ENCODE data around the gene SERPINB6.

SERPINB6 gene

DNA sequence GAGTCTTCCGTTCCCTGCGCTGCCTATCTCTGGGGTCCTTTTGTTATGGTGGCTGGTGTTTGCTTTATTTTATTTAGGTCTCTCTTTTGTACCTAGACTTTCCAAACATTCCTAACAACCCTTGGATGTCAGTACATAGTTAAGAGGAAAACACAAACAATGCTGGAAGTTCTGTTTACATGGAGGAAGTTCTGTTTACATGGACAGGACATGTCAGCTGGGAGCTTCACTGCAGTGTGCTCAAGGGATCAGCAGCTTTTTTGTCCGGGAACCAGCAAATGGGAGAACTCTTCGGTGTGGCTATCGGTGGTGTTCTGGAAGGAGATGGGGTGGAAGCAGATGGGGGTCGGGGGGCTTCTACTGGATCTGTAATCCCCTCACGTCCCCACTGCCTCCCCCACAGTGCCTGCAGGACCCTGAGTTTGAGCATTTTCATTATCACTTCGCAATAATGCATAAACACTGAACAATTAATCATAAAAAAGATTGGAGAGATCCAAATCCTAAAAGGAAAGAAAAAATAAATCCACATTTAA, 2.7 kb downstream of the SERPINB6 start:
- TF ChIP-seq SPI1 (IDR thresholded peaks at IDR 0.05; ENCODE audit: borderline replicate concordance, low read depth) (no peak), GABPA (IDR thresholded peaks at IDR 0.05; ENCODE audit: low read depth) (no peak), CTCF (IDR thresholded peaks at IDR 0.05; ENCODE audit: insufficient read depth, low read length) (no peak)
- TF ChIP-seq, protein P1, sequence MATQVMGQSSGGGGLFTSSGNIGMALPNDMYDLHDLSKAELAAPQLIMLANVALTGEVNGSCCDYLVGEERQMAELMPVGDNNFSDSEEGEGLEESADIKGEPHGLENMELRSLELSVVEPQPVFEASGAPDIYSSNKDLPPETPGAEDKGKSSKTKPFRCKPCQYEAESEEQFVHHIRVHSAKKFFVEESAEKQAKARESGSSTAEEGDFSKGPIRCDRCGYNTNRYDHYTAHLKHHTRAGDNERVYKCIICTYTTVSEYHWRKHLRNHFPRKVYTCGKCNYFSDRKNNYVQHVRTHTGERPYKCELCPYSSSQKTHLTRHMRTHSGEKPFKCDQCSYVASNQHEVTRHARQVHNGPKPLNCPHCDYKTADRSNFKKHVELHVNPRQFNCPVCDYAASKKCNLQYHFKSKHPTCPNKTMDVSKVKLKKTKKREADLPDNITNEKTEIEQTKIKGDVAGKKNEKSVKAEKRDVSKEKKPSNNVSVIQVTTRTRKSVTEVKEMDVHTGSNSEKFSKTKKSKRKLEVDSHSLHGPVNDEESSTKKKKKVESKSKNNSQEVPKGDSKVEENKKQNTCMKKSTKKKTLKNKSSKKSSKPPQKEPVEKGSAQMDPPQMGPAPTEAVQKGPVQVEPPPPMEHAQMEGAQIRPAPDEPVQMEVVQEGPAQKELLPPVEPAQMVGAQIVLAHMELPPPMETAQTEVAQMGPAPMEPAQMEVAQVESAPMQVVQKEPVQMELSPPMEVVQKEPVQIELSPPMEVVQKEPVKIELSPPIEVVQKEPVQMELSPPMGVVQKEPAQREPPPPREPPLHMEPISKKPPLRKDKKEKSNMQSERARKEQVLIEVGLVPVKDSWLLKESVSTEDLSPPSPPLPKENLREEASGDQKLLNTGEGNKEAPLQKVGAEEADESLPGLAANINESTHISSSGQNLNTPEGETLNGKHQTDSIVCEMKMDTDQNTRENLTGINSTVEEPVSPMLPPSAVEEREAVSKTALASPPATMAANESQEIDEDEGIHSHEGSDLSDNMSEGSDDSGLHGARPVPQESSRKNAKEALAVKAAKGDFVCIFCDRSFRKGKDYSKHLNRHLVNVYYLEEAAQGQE (IDR thresholded peaks at IDR 0.05; ENCODE audit: insufficient replicate concordance, low read depth): no peak
- Histone ChIP-seq H3K27ac (replicated peaks) (no peak overlapping the region), H3K27me3 (ENCODE audit: insufficient read depth, poor library complexity, severe bottlenecking) (no peaks in the 10 kb centered on the region), H3K4me3 (replicated peaks; ENCODE audit: insufficient read depth, low read length) (no peak overlapping the region)
- DNase-seq (ENCODE audit: low read depth in 1 of 2, low spot score in 1 of 2): no peak

- TF ChIP-seq CTCF (IDR thresholded peaks at IDR 0.05; ENCODE audit: insufficient read depth, low read length) (no peak), GABPA (IDR thresholded peaks at IDR 0.05; ENCODE audit: low read depth) (no peak), SPI1 (IDR thresholded peaks at IDR 0.05; ENCODE audit: borderline replicate concordance, low read depth) (no peak), POLR2AphosphoS5 (IDR thresholded peaks at IDR 0.05; ENCODE audit: low read depth) (no peak)
- TF ChIP-seq, protein P1 (IDR thresholded peaks at IDR 0.05; ENCODE audit: insufficient replicate concordance, low read depth): no peak
- no peak for DNase-seq (ENCODE audit: low read depth in 1 of 2, low spot score in 1 of 2)
- H3K4me3 ChIP-seq (replicated peaks; ENCODE audit: insufficient read depth, low read length): no peak overlapping the region
- H3K27ac ChIP-seq (replicated peaks): no peak overlapping the region
- no peaks in the 10 kb centered on the region for H3K27me3 ChIP-seq (ENCODE audit: insufficient read depth, poor library complexity, severe bottlenecking)
These were observed 3.4 kb downstream of the SERPINB6 start for GRCh38 chr6:2967936-2968335.

DNA sequence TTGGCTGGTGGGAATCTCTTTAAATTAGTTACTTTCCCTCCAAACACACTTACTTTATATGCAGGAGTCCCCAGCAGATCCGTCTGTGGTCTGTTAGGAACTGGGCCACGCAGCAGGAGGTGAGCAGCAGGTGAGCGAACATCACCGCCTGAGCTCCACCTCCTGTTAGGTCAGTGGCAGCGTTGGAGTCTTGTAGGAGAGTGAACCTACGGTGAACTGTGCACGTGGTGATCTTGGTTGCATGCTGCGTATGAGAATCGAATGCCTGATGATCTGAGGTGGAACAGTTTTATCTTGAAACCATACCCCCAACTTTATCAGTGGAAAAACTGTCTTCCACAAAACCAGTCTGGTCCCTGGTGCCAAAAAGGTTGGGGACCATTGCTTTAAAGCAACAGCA, 5.0 kb downstream of the SERPINB6 start:
- DNase-seq (ENCODE audit: low read depth in 1 of 2, low spot score in 1 of 2): no peak
- Histone ChIP-seq H3K4me3 (replicated peaks; ENCODE audit: insufficient read depth, low read length) (no peak overlapping the region), H3K27ac (replicated peaks) (no peak overlapping the region), H3K27me3 (ENCODE audit: insufficient read depth, poor library complexity, severe bottlenecking) (no peaks in the 10 kb centered on the region)
- TF ChIP-seq POLR2AphosphoS5 (IDR thresholded peaks at IDR 0.05; ENCODE audit: low read depth): no peak
- TF ChIP-seq, protein P1 (IDR thresholded peaks at IDR 0.05; ENCODE audit: insufficient replicate concordance, low read depth): no peak
- no peak for TF ChIP-seq SPI1 (IDR thresholded peaks at IDR 0.05; ENCODE audit: borderline replicate concordance, low read depth)
- TF ChIP-seq CTCF (IDR thresholded peaks at IDR 0.05; ENCODE audit: insufficient read depth, low read length): no peak
- no peak for TF ChIP-seq GABPA (IDR thresholded peaks at IDR 0.05; ENCODE audit: low read depth)

Measured in HL-60 (cell line).